Thoracic aorta (tissue), 2 donors: ENCODE measurements around the gene PCDH9. TPM values are rescaled to one million over a fixed set of nuclear protein-coding genes. Genes with fewer than 3 reads are reported as not detected.

Source experiments
- ATAC-seq: fragments of 150-250 bp; one replicate; pipeline ENCODE4 v1.8.0; 2017; ENCODE audit warnings: low read depth; ENCODE audit not compliant: insufficient number of reproducible peaks, low FRiP score
- DNase-seq: peaks from one replicate; pipeline ENCODE4 v3.0.0-alpha.2; 2020; ENCODE audit warnings: low spot score
- H3K27ac ChIP-seq, 2 donors: fragments of 200-600 bp; sonication (generic); 1 replicate in 1 of 2; 2 replicates in 1 of 2; pipeline ENCODE4 v1.5.1; 2016; ENCODE audit warnings: mild to moderate bottlenecking in 2 of 2, moderate library complexity in 2 of 2
- H3K27me3 ChIP-seq: fragments of 200-600 bp; sonication (generic); replicated peaks from 2 replicates; pipeline ENCODE4 v1.6.0; 2016; ENCODE audit warnings: mild to moderate bottlenecking; ENCODE audit not compliant: insufficient read depth
- H3K36me3 ChIP-seq: fragments of 200-600 bp; sonication (generic); one replicate; pipeline ENCODE4 v1.5.1; 2016
- H3K4me1 ChIP-seq, 2 donors: fragments of 200-600 bp; sonication (generic); 1 replicate in 1 of 2; 2 replicates in 1 of 2; pipeline versions ENCODE4 v1.5.1 to v1.6.0; 2016; ENCODE audit warnings: low read depth in 2 of 2, mild to moderate bottlenecking in 1 of 2; ENCODE audit not compliant: control insufficient read depth in 1 of 2
- H3K4me3 ChIP-seq: fragments of 200-600 bp; sonication (generic); 2 replicates; pipeline ENCODE4 v1.5.1; 2016; ENCODE audit warnings: mild to moderate bottlenecking
- H3K9me3 ChIP-seq: fragments of 200-600 bp; sonication (generic); 2 replicates; pipeline ENCODE4 v1.5.1; 2016
- total RNA-seq, 2 donors: library from RNA; depleted of rRNA; stranded (reverse); fragments of >200 nt; gene quantifications; one replicate each; pipeline versions ENCODE4 v1.1.0 to v1.2.3, GENCODE V29; 2016
- TF ChIP-seq, protein P1 (sequence below): fragments of 200-600 bp; sonication (generic); IDR thresholded peaks from one replicate; pipeline ENCODE4 v1.5.1; 2019; ENCODE audit warnings: antibody characterized with exemption

Gene PCDH9
- total RNA-seq, 2 donors from 2014 or later, result 12.3 to 15.3 TPM

DNA sequence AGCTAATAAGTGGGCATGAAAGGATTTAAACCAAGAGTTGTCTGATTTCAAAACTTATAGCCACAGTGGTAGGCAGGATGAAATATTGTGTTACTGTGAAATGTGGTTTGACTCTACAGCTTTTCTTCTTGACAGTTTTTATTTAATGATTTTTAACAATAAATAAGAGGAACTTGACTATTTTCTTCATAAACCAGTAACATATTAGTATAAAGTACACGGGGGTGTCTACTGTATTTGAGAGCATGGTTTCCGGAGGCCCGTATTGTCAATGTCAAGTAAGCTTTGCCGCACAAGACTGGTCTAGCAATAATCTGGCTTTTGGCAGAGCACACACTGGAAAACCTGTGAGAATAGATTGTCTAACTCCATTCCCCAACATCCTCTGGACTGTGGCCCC is 894.5 kb downstream of the PCDH9 start:
- no peak for ATAC-seq
- H3K27ac ChIP-seq, result no peak overlapping the region
- DNase-seq, result no peak
- H3K4me1 ChIP-seq, result no peaks in the 10 kb centered on the region
- H3K4me3 ChIP-seq, result no peak overlapping the region
- TF ChIP-seq, protein P1, sequence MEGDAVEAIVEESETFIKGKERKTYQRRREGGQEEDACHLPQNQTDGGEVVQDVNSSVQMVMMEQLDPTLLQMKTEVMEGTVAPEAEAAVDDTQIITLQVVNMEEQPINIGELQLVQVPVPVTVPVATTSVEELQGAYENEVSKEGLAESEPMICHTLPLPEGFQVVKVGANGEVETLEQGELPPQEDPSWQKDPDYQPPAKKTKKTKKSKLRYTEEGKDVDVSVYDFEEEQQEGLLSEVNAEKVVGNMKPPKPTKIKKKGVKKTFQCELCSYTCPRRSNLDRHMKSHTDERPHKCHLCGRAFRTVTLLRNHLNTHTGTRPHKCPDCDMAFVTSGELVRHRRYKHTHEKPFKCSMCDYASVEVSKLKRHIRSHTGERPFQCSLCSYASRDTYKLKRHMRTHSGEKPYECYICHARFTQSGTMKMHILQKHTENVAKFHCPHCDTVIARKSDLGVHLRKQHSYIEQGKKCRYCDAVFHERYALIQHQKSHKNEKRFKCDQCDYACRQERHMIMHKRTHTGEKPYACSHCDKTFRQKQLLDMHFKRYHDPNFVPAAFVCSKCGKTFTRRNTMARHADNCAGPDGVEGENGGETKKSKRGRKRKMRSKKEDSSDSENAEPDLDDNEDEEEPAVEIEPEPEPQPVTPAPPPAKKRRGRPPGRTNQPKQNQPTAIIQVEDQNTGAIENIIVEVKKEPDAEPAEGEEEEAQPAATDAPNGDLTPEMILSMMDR, result no peak
- H3K9me3 ChIP-seq, result no peaks in the 10 kb centered on the region
- no peaks in the 10 kb centered on the region for H3K36me3 ChIP-seq
- H3K27me3 ChIP-seq, result no peaks in the 10 kb centered on the region

DNA sequence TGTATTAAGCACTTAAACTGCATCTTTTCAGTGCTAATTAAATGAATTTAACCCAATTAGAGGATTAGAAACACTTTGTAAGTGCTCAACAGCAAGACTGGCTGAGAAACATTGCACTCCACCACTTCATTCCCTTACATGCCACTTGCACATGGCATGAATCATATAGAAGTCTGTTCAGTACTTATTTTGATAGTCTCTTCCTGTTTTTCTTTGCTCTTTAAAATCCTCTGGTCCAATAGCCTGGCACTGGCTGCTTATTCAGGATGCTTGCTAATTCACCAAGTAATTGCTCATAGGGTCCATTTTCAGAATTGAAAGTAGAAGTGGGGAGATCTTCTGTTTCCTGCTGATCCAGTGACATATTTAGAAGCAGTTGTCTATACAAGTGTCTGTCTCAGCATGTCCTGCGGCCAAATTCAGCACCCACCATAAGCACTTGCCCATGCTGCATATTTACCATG is 900.1 kb downstream of the PCDH9 start:
- no peak overlapping the region for H3K27ac ChIP-seq
- no peaks in the 10 kb centered on the region for H3K36me3 ChIP-seq
- TF ChIP-seq, protein P1, result no peak
- no peaks in the 10 kb centered on the region for H3K4me1 ChIP-seq
- no peak for ATAC-seq
- H3K4me3 ChIP-seq, result no peak overlapping the region
- no peaks in the 10 kb centered on the region for H3K9me3 ChIP-seq
- no peaks in the 10 kb centered on the region for H3K27me3 ChIP-seq
- DNase-seq, result no peak

DNA sequence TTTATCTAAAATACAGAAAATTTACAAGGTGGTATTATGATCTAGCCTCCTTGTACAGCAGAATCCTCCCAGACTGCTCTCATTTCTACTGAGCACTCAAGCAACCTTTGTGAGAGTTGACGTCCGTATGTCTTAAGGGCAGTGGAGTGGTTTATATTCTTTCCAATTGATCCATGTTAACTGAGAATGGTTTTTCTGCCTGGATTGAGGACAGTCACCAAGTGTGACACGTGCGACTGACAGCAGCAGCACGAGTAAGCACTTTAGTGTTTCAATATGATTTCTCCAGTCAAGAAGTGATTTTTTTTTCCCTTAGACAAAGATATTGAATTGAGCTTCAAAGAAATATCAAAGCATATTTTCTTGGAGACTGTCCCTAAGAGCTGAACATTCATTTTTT is 901.7 kb downstream of the PCDH9 start:
- ATAC-seq, result no peak
- H3K4me1 ChIP-seq, result no peaks in the 10 kb centered on the region
- H3K9me3 ChIP-seq, result no peaks in the 10 kb centered on the region
- H3K4me3 ChIP-seq, result no peak overlapping the region
- no peaks in the 10 kb centered on the region for H3K36me3 ChIP-seq
- TF ChIP-seq, protein P1, result no peak
- no peak overlapping the region for H3K27ac ChIP-seq
- no peaks in the 10 kb centered on the region for H3K27me3 ChIP-seq
- no peak for DNase-seq

GRCh38 chr13:66323745-66324347 is 906.3 kb downstream of the PCDH9 start:
- H3K27me3 ChIP-seq, result no peaks in the 10 kb centered on the region
- ATAC-seq (no peak), DNase-seq (no peak)
- no peak overlapping the region for H3K4me3 ChIP-seq
- H3K27ac ChIP-seq, result no peak overlapping the region
- no peaks in the 10 kb centered on the region for H3K9me3 ChIP-seq
- TF ChIP-seq, protein P1, result no peak
- H3K4me1 ChIP-seq, result no peaks in the 10 kb centered on the region
- no peaks in the 10 kb centered on the region for H3K36me3 ChIP-seq

GRCh38 chr13:66322936-66323335 is 907.2 kb downstream of the PCDH9 start:
- TF ChIP-seq, protein P1, result no peak
- no peaks in the 10 kb centered on the region for H3K36me3 ChIP-seq
- no peaks in the 10 kb centered on the region for H3K9me3 ChIP-seq
- ATAC-seq (no peak), DNase-seq (no peak)
- H3K4me1 ChIP-seq, result no peaks in the 10 kb centered on the region
- no peaks in the 10 kb centered on the region for H3K27me3 ChIP-seq
- no peak overlapping the region for H3K4me3 ChIP-seq
- H3K27ac ChIP-seq, result no peak overlapping the region
